ENCODE data around the gene KLF5.

DNA sequence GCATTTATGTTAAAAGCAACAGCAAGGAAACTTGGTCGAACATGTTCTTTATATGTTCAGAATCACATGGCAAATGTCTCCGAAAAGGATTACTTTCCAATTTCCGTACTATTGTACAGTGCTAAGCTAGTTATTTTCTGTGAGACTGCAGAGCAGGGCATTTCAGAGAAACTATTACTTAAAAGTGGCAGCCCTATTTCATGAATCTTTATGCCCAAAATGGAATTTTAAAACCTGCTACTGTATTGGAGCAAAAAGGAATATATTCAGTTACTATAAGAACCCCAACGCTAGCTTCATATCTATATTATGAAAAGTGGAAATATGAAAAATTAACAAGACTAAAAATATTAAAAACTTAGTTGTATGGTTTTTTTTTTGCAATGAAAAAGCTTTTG, 2.2 kb upstream of the KLF5 start:
- TF ChIP-seq, protein P1, sequence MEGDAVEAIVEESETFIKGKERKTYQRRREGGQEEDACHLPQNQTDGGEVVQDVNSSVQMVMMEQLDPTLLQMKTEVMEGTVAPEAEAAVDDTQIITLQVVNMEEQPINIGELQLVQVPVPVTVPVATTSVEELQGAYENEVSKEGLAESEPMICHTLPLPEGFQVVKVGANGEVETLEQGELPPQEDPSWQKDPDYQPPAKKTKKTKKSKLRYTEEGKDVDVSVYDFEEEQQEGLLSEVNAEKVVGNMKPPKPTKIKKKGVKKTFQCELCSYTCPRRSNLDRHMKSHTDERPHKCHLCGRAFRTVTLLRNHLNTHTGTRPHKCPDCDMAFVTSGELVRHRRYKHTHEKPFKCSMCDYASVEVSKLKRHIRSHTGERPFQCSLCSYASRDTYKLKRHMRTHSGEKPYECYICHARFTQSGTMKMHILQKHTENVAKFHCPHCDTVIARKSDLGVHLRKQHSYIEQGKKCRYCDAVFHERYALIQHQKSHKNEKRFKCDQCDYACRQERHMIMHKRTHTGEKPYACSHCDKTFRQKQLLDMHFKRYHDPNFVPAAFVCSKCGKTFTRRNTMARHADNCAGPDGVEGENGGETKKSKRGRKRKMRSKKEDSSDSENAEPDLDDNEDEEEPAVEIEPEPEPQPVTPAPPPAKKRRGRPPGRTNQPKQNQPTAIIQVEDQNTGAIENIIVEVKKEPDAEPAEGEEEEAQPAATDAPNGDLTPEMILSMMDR (IDR thresholded peaks at IDR 0.05 in 8 of 11, conservative IDR thresholded peaks at IDR 0.05 in 3 of 11) = no peak
- TF ChIP-seq POLR2A (IDR thresholded peaks at IDR 0.05) = no peak

Measured in spleen (tissue), 7 donors.